Body of pancreas (tissue), 4 donors: ENCODE data around the gene AKAP12.

Experiments
- CTCF ChIP-seq, 7 experiments: fragments of 450-650 bp in 4 of 7; fragments of 200-600 bp in 3 of 7; sonication (generic) in 3 of 7; IDR thresholded peaks; one replicate each; pipeline ENCODE4 v1.5.1; 2016 to 2019; ENCODE audit warnings: antibody characterized with exemption in 7 of 7
- POLR2A ChIP-seq, 3 donors: fragments of 450-650 bp; IDR thresholded peaks; one replicate each; pipeline ENCODE4 v1.6.1; 2016; ENCODE audit warnings: antibody characterized with exemption in 3 of 3, mild to moderate bottlenecking in 2 of 3

GRCh38 chr6:151376440-151376839 is 136.7 kb downstream of the AKAP12 start:
- TF ChIP-seq POLR2A (IDR thresholded peaks at IDR 0.05) (no peak), CTCF (IDR thresholded peaks at IDR 0.05) (no peak)
